Osteocyte (in vitro differentiated cells): ENCODE data around the gene CD52. TPM values are rescaled to one million over a fixed set of nuclear protein-coding genes. Genes with fewer than 3 reads are reported as not detected.

Experiments
- DNase-seq: peaks from one replicate; pipeline ENCODE4 v3.0.0; 2021; ENCODE audit warnings: mixed read lengths; ENCODE audit not compliant: unreplicated experiment; ENCODE audit errors: extremely low spot score
- H3K27ac Mint-ChIP-seq: one replicate; pipeline ENCODE4 v1.8.0; 2021; ENCODE audit warnings: mild to moderate bottlenecking, mixed read lengths; ENCODE audit not compliant: unreplicated experiment
- H3K27me3 Mint-ChIP-seq: one replicate; pipeline ENCODE4 v1.8.0; 2021; ENCODE audit warnings: mixed read lengths; ENCODE audit not compliant: unreplicated experiment
- H3K36me3 Mint-ChIP-seq: one replicate; pipeline ENCODE4 v1.8.0; 2021; ENCODE audit warnings: mixed read lengths; ENCODE audit not compliant: unreplicated experiment
- H3K4me1 Mint-ChIP-seq: one replicate; pipeline ENCODE4 v1.8.0; 2021; ENCODE audit warnings: mixed read lengths; ENCODE audit not compliant: unreplicated experiment
- H3K4me3 Mint-ChIP-seq: one replicate; pipeline ENCODE4 v1.8.0; 2021; ENCODE audit warnings: mild to moderate bottlenecking, moderate library complexity, mixed read lengths; ENCODE audit not compliant: unreplicated experiment
- H3K9me3 Mint-ChIP-seq: one replicate; pipeline ENCODE4 v1.8.0; 2021; ENCODE audit warnings: mixed read lengths; ENCODE audit not compliant: unreplicated experiment
- CTCF ChIP-seq: fragments of 200-600 bp; sonication (generic); IDR thresholded peaks from 2 replicates; pipeline ENCODE4 v1.5.0; 2021; ENCODE audit warnings: antibody characterized with exemption, mild to moderate bottlenecking, moderate library complexity
- total RNA-seq: library from RNA; stranded (reverse); gene quantifications from 2 replicates; pipeline ENCODE4 v1.2.1, GENCODE V29; 2021

The CD52 gene
- total RNA-seq, 1 donor from 2014 or later, result not detected

GRCh38 chr1:26345718-26346117 lies 28.0 kb downstream of the CD52 start:
- no peak for TF ChIP-seq CTCF
- no peaks in the 10 kb centered on the region for H3K9me3 Mint-ChIP-seq
- H3K4me1 Mint-ChIP-seq, result no peaks in the 10 kb centered on the region
- no peak overlapping the region for H3K27ac Mint-ChIP-seq
- H3K36me3 Mint-ChIP-seq, result no peaks in the 10 kb centered on the region
- no peak for DNase-seq
- no peak overlapping the region for H3K4me3 Mint-ChIP-seq
- peaks cover 11% of the 10 kb centered on the region for H3K27me3 Mint-ChIP-seq

- Mint-ChIP-seq H3K9me3 (no peaks in the 10 kb centered on the region), H3K27ac (no peak overlapping the region), H3K4me1 (peaks cover 1% of the 10 kb centered on the region), H3K27me3 (peaks cover 11% of the 10 kb centered on the region), H3K4me3 (no peak overlapping the region), H3K36me3 (no peaks in the 10 kb centered on the region)
- no peak for DNase-seq
- TF ChIP-seq CTCF, result no peak
These were observed 28.7 kb downstream of the CD52 start for GRCh38 chr1:26346274-26347033.

GRCh38 chr1:26349188-26349876 lies 31.6 kb downstream of the CD52 start:
- Mint-ChIP-seq H3K36me3 (no peaks in the 10 kb centered on the region), H3K4me1 (peaks cover 1% of the 10 kb centered on the region), H3K27me3 (no peaks in the 10 kb centered on the region), H3K27ac (no peak overlapping the region), H3K9me3 (no peaks in the 10 kb centered on the region), H3K4me3 (no peak overlapping the region)
- DNase-seq, result no peak
- TF ChIP-seq CTCF, result no peak

GRCh38 chr1:26349877-26350244 lies 32.1 kb downstream of the CD52 start:
- Mint-ChIP-seq H3K9me3 (no peaks in the 10 kb centered on the region), H3K36me3 (no peaks in the 10 kb centered on the region), H3K4me1 (peaks cover 1% of the 10 kb centered on the region), H3K27ac (no peak overlapping the region), H3K4me3 (no peak overlapping the region), H3K27me3 (no peaks in the 10 kb centered on the region)
- TF ChIP-seq CTCF, result no peak
- DNase-seq, result no peak

GRCh38 chr1:26350343-26350700 lies 32.6 kb downstream of the CD52 start:
- H3K4me3 Mint-ChIP-seq, result no peak overlapping the region

More at GRCh38 chr1:26350343-26350700, 32.6 kb downstream of the CD52 start:
- TF ChIP-seq CTCF, result no peak
- H3K4me1 Mint-ChIP-seq, result peaks cover 1% of the 10 kb centered on the region
- DNase-seq, result no peak
- H3K27ac Mint-ChIP-seq, result no peak overlapping the region
- H3K9me3 Mint-ChIP-seq, result no peaks in the 10 kb centered on the region
- H3K27me3 Mint-ChIP-seq, result no peaks in the 10 kb centered on the region
- no peaks in the 10 kb centered on the region for H3K36me3 Mint-ChIP-seq
